H9 (cell line): Measurements from ENCODE around the gene AFF2. TPM values are rescaled to one million over a fixed set of nuclear protein-coding genes. Genes with fewer than 3 reads are reported as not detected.

Experiments used
- DNase-seq: peaks from one replicate; pipeline ENCODE4 v3.0.0-alpha.2; 2017
- H2AFZ ChIP-seq: one replicate; pipeline ENCODE4 v1.6.1; 2013; ENCODE audit warnings: mild to moderate bottlenecking, low read length, control low read depth, moderate library complexity
- H2AK5ac ChIP-seq: 2 replicates; pipeline ENCODE4 v1.6.1; 2013; ENCODE audit warnings: low read length, control low read depth, mixed read lengths; ENCODE audit not compliant: insufficient read length
- H2BK120ac ChIP-seq: one replicate; pipeline ENCODE4 v1.6.1; 2013; ENCODE audit warnings: low read depth, mild to moderate bottlenecking, low read length, control low read depth, inconsistent platforms; ENCODE audit not compliant: poor library complexity, severe bottlenecking
- H2BK12ac ChIP-seq: 2 replicates; pipeline ENCODE4 v1.6.1; 2013; ENCODE audit warnings: low read length, control low read depth, mixed read lengths, low read depth; ENCODE audit not compliant: insufficient read length
- H2BK15ac ChIP-seq: 2 replicates; pipeline ENCODE4 v1.6.1; 2013; ENCODE audit warnings: low read depth, low read length, control low read depth
- H2BK20ac ChIP-seq: one replicate; pipeline ENCODE4 v1.6.1; 2013; ENCODE audit warnings: low read depth, mild to moderate bottlenecking, low read length, control low read depth, inconsistent platforms; ENCODE audit not compliant: poor library complexity, severe bottlenecking
- H2BK5ac ChIP-seq: 2 replicates; pipeline ENCODE4 v1.6.1; 2013; ENCODE audit warnings: low read length, control low read depth, mixed read lengths; ENCODE audit not compliant: insufficient read length
- H3K14ac ChIP-seq: 2 replicates; pipeline ENCODE4 v1.6.1; 2013; ENCODE audit warnings: low read length, control low read depth; ENCODE audit not compliant: insufficient read depth
- H3K18ac ChIP-seq: 2 replicates; pipeline ENCODE4 v1.6.1; 2013; ENCODE audit warnings: low read depth, mild to moderate bottlenecking, mixed read lengths, low read length, control low read depth; ENCODE audit not compliant: insufficient read length
- H3K23ac ChIP-seq: 2 replicates; pipeline ENCODE4 v1.6.1; 2013; ENCODE audit warnings: low read length, control low read depth, mixed read lengths, low read depth; ENCODE audit not compliant: insufficient read length
- H3K23me2 ChIP-seq: 2 replicates; pipeline ENCODE4 v1.6.1; 2013; ENCODE audit warnings: low read depth, mild to moderate bottlenecking, mixed read lengths, low read length, control low read depth; ENCODE audit not compliant: insufficient read length, poor library complexity, severe bottlenecking
- H3K27ac ChIP-seq: 2 replicates; pipeline ENCODE4 v1.5.1; 2013; ENCODE audit warnings: low read length, control low read depth, mixed read lengths, low read depth; ENCODE audit not compliant: insufficient read length
- H3K27me3 ChIP-seq: 2 replicates; pipeline ENCODE4 v1.6.1; 2013; ENCODE audit warnings: low read length, control low read depth, inconsistent platforms; ENCODE audit not compliant: insufficient read depth
- H3K4ac ChIP-seq: 2 replicates; pipeline ENCODE4 v1.6.1; 2013; ENCODE audit warnings: low read depth, mild to moderate bottlenecking, control low read depth, inconsistent platforms, low read length, moderate library complexity
- H3K4me1 ChIP-seq: 2 replicates; pipeline ENCODE4 v1.6.1; 2013; ENCODE audit warnings: low read length, control low read depth, inconsistent platforms; ENCODE audit not compliant: insufficient read depth
- H3K4me2 ChIP-seq: 2 replicates; pipeline ENCODE4 v1.6.1; 2013; ENCODE audit warnings: low read length, control low read depth, mixed read lengths; ENCODE audit not compliant: insufficient read length, insufficient read depth
- H3K56ac ChIP-seq: 2 replicates; pipeline ENCODE4 v1.6.1; 2013; ENCODE audit warnings: low read depth, mild to moderate bottlenecking, mixed read lengths, low read length, control low read depth; ENCODE audit not compliant: insufficient read length
- H3K79me1 ChIP-seq: 2 replicates; pipeline ENCODE4 v1.6.1; 2013; ENCODE audit warnings: low read depth, mild to moderate bottlenecking, moderate library complexity, low read length, control low read depth, inconsistent platforms; ENCODE audit not compliant: insufficient read depth, poor library complexity, severe bottlenecking
- H3K79me2 ChIP-seq: 2 replicates; pipeline ENCODE4 v1.6.1; 2013; ENCODE audit warnings: low read length, control low read depth, inconsistent platforms; ENCODE audit not compliant: insufficient read depth
- H3K9ac ChIP-seq: 2 replicates; pipeline ENCODE4 v1.6.1; 2013; ENCODE audit warnings: low read length, control low read depth, mixed read lengths; ENCODE audit not compliant: insufficient read length; ENCODE audit errors: extremely low read depth
- H3K9me3 ChIP-seq: one replicate; pipeline ENCODE4 v1.6.1; 2013; ENCODE audit warnings: low read depth, low read length, inconsistent platforms; ENCODE audit not compliant: control insufficient read depth
- H3T11ph ChIP-seq: one replicate; pipeline ENCODE4 v1.6.1; 2013; ENCODE audit warnings: mild to moderate bottlenecking, low read length, control low read depth, inconsistent platforms
- H4K20me1 ChIP-seq: one replicate; pipeline ENCODE4 v1.6.1; 2013; ENCODE audit not compliant: control insufficient read depth, insufficient read length, insufficient read depth
- H4K5ac ChIP-seq: 2 replicates; pipeline ENCODE4 v1.6.1; 2013; ENCODE audit warnings: low read depth, mild to moderate bottlenecking, mixed read lengths, low read length, control low read depth; ENCODE audit not compliant: insufficient read length
- H4K8ac ChIP-seq: replicated peaks from 2 replicates; pipeline ENCODE4 v1.6.1; 2013; ENCODE audit warnings: low read length, control low read depth, mixed read lengths, low read depth; ENCODE audit not compliant: insufficient read length
- H4K91ac ChIP-seq: 2 replicates; pipeline ENCODE4 v1.6.1; 2013; ENCODE audit warnings: low read depth, mild to moderate bottlenecking, moderate library complexity, mixed read lengths, low read length, control low read depth; ENCODE audit not compliant: insufficient read length
- H3K27ac Mint-ChIP-seq, 3 experiments: 2 replicates in 2 of 3; 3 replicates in 1 of 3; pipeline ENCODE4 v1.8.0; 2020 to 2021; ENCODE audit warnings: mixed read lengths in 3 of 3, mild to moderate bottlenecking in 1 of 3, moderate library complexity in 1 of 3
- H3K27me3 Mint-ChIP-seq: 2 replicates; pipeline ENCODE4 v1.8.0; 2021; ENCODE audit warnings: low read depth, mild to moderate bottlenecking, moderate library complexity, mixed read lengths
- H3K36me3 Mint-ChIP-seq, 3 experiments: 2 replicates in 2 of 3; 3 replicates in 1 of 3; pipeline ENCODE4 v1.8.0; 2020 to 2021; ENCODE audit warnings: low read depth in 3 of 3, mixed read lengths in 3 of 3; ENCODE audit not compliant: insufficient read depth in 1 of 3
- H3K4me1 Mint-ChIP-seq, 2 experiments: 2 replicates each; pipeline ENCODE4 v1.8.0; 2020; ENCODE audit warnings: mixed read lengths in 2 of 2
- H3K4me3 Mint-ChIP-seq, 2 experiments: 2 replicates in 1 of 2; 3 replicates in 1 of 2; pipeline ENCODE4 v1.8.0; 2020 to 2021; ENCODE audit warnings: mild to moderate bottlenecking in 2 of 2, mixed read lengths in 2 of 2, moderate library complexity in 1 of 2
- H3K9me3 Mint-ChIP-seq, 2 experiments: 2 replicates in 1 of 2; 3 replicates in 1 of 2; pipeline ENCODE4 v1.8.0; 2020; ENCODE audit warnings: mild to moderate bottlenecking in 2 of 2, mixed read lengths in 2 of 2, moderate library complexity in 1 of 2
- CTCF ChIP-seq: fragments of 200-600 bp; sonication (generic); conservative IDR thresholded peaks from 3 replicates; pipeline ENCODE4 v1.8.0; 2021; ENCODE audit warnings: antibody characterized with exemption, mild to moderate bottlenecking
- WGBS: extraction: QIAGEN DNeasy Blood & Tissue Kit; methylation state at CpG from one replicate; pipeline ENCODE4 v1.1.7; 2013; ENCODE audit warnings: missing lambda C conversion rate, low lambda C conversion rate, mixed read lengths; ENCODE audit not compliant: insufficient read length; ENCODE audit errors: extremely low coverage; 5-methylcytosine and 5-hydroxymethylcytosine counted together
- total RNA-seq: library from RNA; stranded (reverse); gene quantifications from 2 replicates; pipeline ENCODE4 v1.2.1, GENCODE V29; 2021

Gene AFF2
- total RNA-seq, 1 experiment from 2014 or later: 14.6 TPM

DNA sequence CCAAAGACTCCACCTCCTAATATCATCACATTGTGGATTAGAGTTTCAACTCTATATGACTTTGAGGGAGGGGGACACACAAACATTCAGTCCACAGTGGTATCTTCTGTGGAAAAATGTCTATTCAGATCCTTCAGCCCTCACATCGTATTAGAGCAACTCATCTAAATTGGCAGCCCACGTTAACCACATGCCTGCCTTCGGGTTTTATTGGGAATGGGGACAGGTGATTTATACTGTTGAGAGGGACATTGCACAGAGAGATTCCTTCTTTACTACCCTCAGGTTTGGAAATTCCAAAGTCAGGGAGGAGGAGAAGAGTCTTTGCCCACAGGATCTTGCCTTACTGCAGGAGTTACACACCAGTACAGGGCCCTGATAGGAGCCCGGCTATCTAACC is 372.5 kb downstream of the AFF2 start:
- Mint-ChIP-seq H3K36me3 (no peaks in the 10 kb centered on the region), H3K4me3 (no peak overlapping the region), H3K27me3 (no peaks in the 10 kb centered on the region; the same call in none of the 2 replicates), H3K4me1 (peaks cover 0 to 2% of the 10 kb centered on the region in 2 experiments; a peak in 1 of 4 replicates), H3K9me3 (peaks cover 52 to 55% of the 10 kb centered on the region in 2 experiments), H3K27ac (no peak overlapping the region)
- H3K4me1 ChIP-seq: no peaks in the 10 kb centered on the region
- H4K8ac ChIP-seq: no peak overlapping the region
- no peak overlapping the region for H3K4ac ChIP-seq
- no peak overlapping the region for H3K9ac ChIP-seq
- no peak overlapping the region for H2AK5ac ChIP-seq
- no peak overlapping the region for H2BK15ac ChIP-seq
- H3K79me2 ChIP-seq: no peaks in the 10 kb centered on the region
- no peak overlapping the region for H4K5ac ChIP-seq
- H2BK5ac ChIP-seq: no peak overlapping the region
- H3K23ac ChIP-seq: no peak overlapping the region
- H3K18ac ChIP-seq: no peak overlapping the region
- H4K91ac ChIP-seq: no peak overlapping the region
- H3K14ac ChIP-seq: no peak overlapping the region
- H4K20me1 ChIP-seq: no peaks in the 10 kb centered on the region
- no peaks in the 10 kb centered on the region for H3K27me3 ChIP-seq
- no peaks in the 10 kb centered on the region for H3K79me1 ChIP-seq
- no peak overlapping the region for H2BK20ac ChIP-seq
- H2AFZ ChIP-seq: no peak overlapping the region
- H3T11ph ChIP-seq: no peak overlapping the region
- no peak overlapping the region for H2BK120ac ChIP-seq
- H3K9me3 ChIP-seq: peaks cover 48% of the 10 kb centered on the region
- H3K56ac ChIP-seq: no peak overlapping the region
- no peaks in the 10 kb centered on the region for H3K23me2 ChIP-seq
- no peak overlapping the region for H2BK12ac ChIP-seq
- no peak overlapping the region for H3K4me2 ChIP-seq
- no peak for TF ChIP-seq CTCF
- no peak overlapping the region for H3K27ac ChIP-seq
- WGBS: no CpG with 5 or more reads among the region's 4 CpGs
- no peak for DNase-seq
